H1 (cell line): ENCODE data around the gene VPS54. TPM values are rescaled to one million over a fixed set of nuclear protein-coding genes. Genes with fewer than 3 reads are reported as not detected.

Source experiments
- CTCF ChIA-PET: fragments of 300-600 bp; sonication (Branson Sonifier 250); formaldehyde crosslinking; loops from one replicate; lab custom pipeline; 2021; ENCODE audit not compliant: partially characterized antibody; lab: Charles Lee
- POLR2A ChIA-PET: fragments of 300-600 bp; sonication (Branson Sonifier 250); formaldehyde crosslinking; loops from one replicate; lab custom pipeline; 2021; ENCODE audit warnings: inconsistent platforms; ENCODE audit not compliant: partially characterized antibody; lab: Charles Lee
- DNase-seq, 2 experiments: peaks; one replicate each; pipeline versions ENCODE4 v3.0.0 to v3.0.0-alpha.2; 2010 to 2022; ENCODE audit warnings: low spot score in 2 of 2, low read depth in 1 of 2, mixed read lengths in 1 of 2
- FAIRE-seq: peaks from 2 replicates; lab custom pipeline; 2011; peaks lifted over from hg19 to GRCh38; lab: Jason Lieb, UNC
- H2AFZ ChIP-seq: 2 replicates; pipeline ENCODE4 v1.8.1; 2012; ENCODE audit warnings: low read length, inconsistent platforms
- H2AK5ac ChIP-seq: 2 replicates; pipeline ENCODE4 v1.6.1; 2013; ENCODE audit warnings: low read depth, low read length
- H2BK120ac ChIP-seq: replicated peaks from 2 replicates; pipeline ENCODE3; 2013; ENCODE audit warnings: low read depth, low read length, inconsistent platforms
- H2BK12ac ChIP-seq: 2 replicates; pipeline ENCODE4 v1.6.1; 2013; ENCODE audit warnings: low read depth, low read length
- H2BK15ac ChIP-seq: 2 replicates; pipeline ENCODE4 v1.6.1; 2013; ENCODE audit warnings: low read length
- H2BK20ac ChIP-seq: 2 replicates; pipeline ENCODE4 v1.6.1; 2013; ENCODE audit warnings: low read length
- H2BK5ac ChIP-seq: 2 replicates; pipeline ENCODE4 v1.6.1; 2013; ENCODE audit warnings: low read depth, low read length
- H3K14ac ChIP-seq: 2 replicates; pipeline ENCODE4 v1.6.1; 2013; ENCODE audit warnings: inconsistent platforms; ENCODE audit not compliant: insufficient read length
- H3K18ac ChIP-seq: 2 replicates; pipeline ENCODE4 v1.6.1; 2013; ENCODE audit warnings: low read length; ENCODE audit errors: extremely low read depth
- H3K23ac ChIP-seq: 2 replicates; pipeline ENCODE4 v1.6.1; 2013; ENCODE audit warnings: inconsistent platforms; ENCODE audit not compliant: insufficient read length
- H3K23me2 ChIP-seq: 2 replicates; pipeline ENCODE4 v1.6.1; 2013; ENCODE audit warnings: low read depth, low read length
- H3K27ac ChIP-seq: 2 replicates; pipeline ENCODE4 v1.6.1; 2011; ENCODE audit warnings: low read depth, low read length, inconsistent platforms
- H3K27me3 ChIP-seq, 4 experiments: replicated peaks in 1 of 4; 1 replicate in 1 of 4; 2 replicates in 3 of 4; pipeline versions ENCODE4 v1.6.1 to v1.8.1; 2011 to 2013; ENCODE audit warnings: low read length in 3 of 4, mild to moderate bottlenecking in 3 of 4, inconsistent platforms in 2 of 4, mixed read lengths in 2 of 4, moderate library complexity in 1 of 4; ENCODE audit not compliant: control insufficient read depth in 3 of 4, insufficient read depth in 3 of 4; ENCODE audit errors: extremely low read depth in 1 of 4
- H3K36me3 ChIP-seq, 4 experiments: 2 replicates each; pipeline versions ENCODE4 v1.6.1 to v1.8.1; 2011 to 2013; ENCODE audit warnings: mild to moderate bottlenecking in 4 of 4, low read length in 3 of 4, moderate library complexity in 2 of 4, control low read depth in 1 of 4, inconsistent platforms in 1 of 4; ENCODE audit not compliant: insufficient read depth in 4 of 4, control insufficient read depth in 2 of 4
- H3K4ac ChIP-seq: replicated peaks from 2 replicates; pipeline ENCODE3; 2013; ENCODE audit warnings: low read length, low read depth, mixed read lengths, inconsistent platforms; ENCODE audit not compliant: insufficient read length
- H3K4me1 ChIP-seq, 4 experiments: replicated peaks in 1 of 4; 1 replicate in 1 of 4; 2 replicates in 3 of 4; pipeline versions ENCODE4 v1.6.1 to v1.8.1; 2011 to 2013; ENCODE audit warnings: low read length in 3 of 4, inconsistent platforms in 2 of 4, mixed read lengths in 1 of 4; ENCODE audit not compliant: insufficient read depth in 4 of 4, control insufficient read depth in 3 of 4
- H3K4me2 ChIP-seq, 2 experiments: 2 replicates each; pipeline versions ENCODE4 v1.6.1 to v1.8.1; 2011 to 2013; ENCODE audit warnings: low read depth in 2 of 2, low read length in 2 of 2, control low read depth in 1 of 2, inconsistent platforms in 1 of 2, mild to moderate bottlenecking in 1 of 2; ENCODE audit not compliant: insufficient read depth in 1 of 2
- H3K4me3 ChIP-seq, 4 experiments: fragments of 200-600, 300-600 bp in 1 of 4; sonication (generic), shearing (Covaris generic), sonication (Bioruptor Twin) in 1 of 4; 2 replicates each; pipeline versions ENCODE4 v1.5.1 to v1.8.1; 2011 to 2016; ENCODE audit warnings: low read length in 4 of 4, low read depth in 3 of 4, control low read depth in 2 of 4, inconsistent platforms in 2 of 4, mild to moderate bottlenecking in 2 of 4, mixed read lengths in 1 of 4, moderate library complexity in 1 of 4; ENCODE audit not compliant: insufficient read depth in 2 of 4; ENCODE audit errors: extremely low read depth in 1 of 4
- H3K56ac ChIP-seq: replicated peaks from 2 replicates; pipeline ENCODE3; 2013; ENCODE audit warnings: low read depth, mild to moderate bottlenecking, mixed read lengths, low read length, inconsistent platforms; ENCODE audit not compliant: insufficient read length
- H3K79me1 ChIP-seq: 2 replicates; pipeline ENCODE4 v1.6.1; 2013; ENCODE audit warnings: low read depth, low read length, control low read depth
- H3K79me2 ChIP-seq, 2 experiments: 2 replicates each; pipeline versions ENCODE4 v1.6.1 to v1.8.1; 2012 to 2013; ENCODE audit warnings: low read length in 2 of 2, mild to moderate bottlenecking in 2 of 2, inconsistent platforms in 1 of 2; ENCODE audit not compliant: insufficient read depth in 2 of 2, control insufficient read depth in 1 of 2
- H3K9ac ChIP-seq, 4 experiments: replicated peaks in 1 of 4; 1 replicate in 1 of 4; 2 replicates in 3 of 4; pipeline versions ENCODE4 v1.6.1 to v1.8.1; 2011 to 2013; ENCODE audit warnings: low read depth in 3 of 4, low read length in 3 of 4, control low read depth in 2 of 4, mild to moderate bottlenecking in 2 of 4, moderate library complexity in 2 of 4, inconsistent platforms in 1 of 4; ENCODE audit errors: extremely low read depth in 1 of 4
- H3K9me3 ChIP-seq, 2 experiments: 2 replicates each; pipeline versions ENCODE4 v1.6.1 to v1.8.1; 2012 to 2013; ENCODE audit warnings: mild to moderate bottlenecking in 2 of 2, moderate library complexity in 2 of 2, control low read depth in 1 of 2, inconsistent platforms in 1 of 2, low read depth in 1 of 2, low read length in 1 of 2, mixed read lengths in 1 of 2; ENCODE audit not compliant: insufficient read depth in 2 of 2
- H4K20me1 ChIP-seq, 2 experiments: replicated peaks in 1 of 2; 2 replicates each; pipeline versions ENCODE3 to v1.8.1; 2011 to 2013; ENCODE audit warnings: inconsistent platforms in 2 of 2, low read length in 2 of 2, mild to moderate bottlenecking in 1 of 2; ENCODE audit not compliant: insufficient read depth in 2 of 2, control insufficient read depth in 1 of 2
- H4K5ac ChIP-seq: 2 replicates; pipeline ENCODE4 v1.6.1; 2013; ENCODE audit warnings: low read length, low read depth, mixed read lengths, inconsistent platforms; ENCODE audit not compliant: insufficient read length
- H4K8ac ChIP-seq: 2 replicates; pipeline ENCODE4 v1.8.0; 2013; ENCODE audit warnings: mild to moderate bottlenecking, moderate library complexity, low read length, inconsistent platforms; ENCODE audit not compliant: insufficient read depth; ENCODE audit errors: extremely low read depth
- H4K91ac ChIP-seq: replicated peaks from 2 replicates; pipeline ENCODE3; 2013; ENCODE audit warnings: low read length, mixed read lengths, inconsistent platforms; ENCODE audit not compliant: insufficient read length
- E2F6 ChIP-seq: IDR thresholded peaks from 2 replicates; pipeline ENCODE4 v1.6.1; 2012; ENCODE audit warnings: inconsistent platforms
- EZH2 ChIP-seq: fragments of 200-600 bp; sonication (generic); IDR thresholded peaks from 2 replicates; pipeline ENCODE4 v1.7.1; 2012; ENCODE audit warnings: low read depth, mild to moderate bottlenecking, moderate library complexity, low read length, inconsistent platforms; ENCODE audit not compliant: severe bottlenecking
- MAFK ChIP-seq: IDR thresholded peaks from 2 replicates; pipeline ENCODE4 v1.6.1; 2012; ENCODE audit warnings: low read depth, mild to moderate bottlenecking, improper control_type of control experiment, low read length
- RAD21 ChIP-seq, 2 experiments: IDR thresholded peaks in 1 of 2; conservative IDR thresholded peaks in 1 of 2; 2 replicates each; pipeline ENCODE4 v1.6.1; 2011; ENCODE audit warnings: low read depth in 2 of 2, low read length in 2 of 2, improper control_type of control experiment in 1 of 2, inconsistent platforms in 1 of 2, mild to moderate bottlenecking in 1 of 2, moderate library complexity in 1 of 2
- TCF12 ChIP-seq: IDR thresholded peaks from 2 replicates; pipeline ENCODE4 v1.6.1; 2011; ENCODE audit warnings: low read depth, mild to moderate bottlenecking, low read length
- USF2 ChIP-seq: IDR thresholded peaks from 2 replicates; pipeline ENCODE4 v1.6.1; 2011; ENCODE audit warnings: low read length, improper control_type of control experiment
- WGBS, 2 experiments: shearing (Covaris generic) in 1 of 2; methylation state at CpG; one replicate each; pipeline versions ENCODE4 v1.1.6 to v1.1.7; 2013 to 2015; ENCODE audit warnings: low lambda C conversion rate in 2 of 2, mixed read lengths in 2 of 2, inconsistent platforms in 1 of 2, low coverage in 1 of 2, missing lambda C conversion rate in 1 of 2; ENCODE audit not compliant: insufficient replicate concordance in 2 of 2, insufficient coverage in 1 of 2, insufficient read length in 1 of 2; ENCODE audit errors: extremely low coverage in 1 of 2, missing lambda C conversion rate in 1 of 2; 5-methylcytosine and 5-hydroxymethylcytosine counted together
- polyA plus RNA-seq, 7 experiments: library from polyadenylated mRNA; depleted of rRNA in 3 of 7; stranded (reverse) in 5 of 7; unstranded in 2 of 7; fragments of >200 nt in 5 of 7; fragments of 200-250 nt in 2 of 7; gene quantifications; 1 replicate in 5 of 7; 2 replicates in 1 of 7; 4 replicates in 1 of 7; pipeline versions ENCODE4 v1.2.1 to v1.2.3, GENCODE V29; 2011 to 2013; ENCODE audit warnings: missing spikeins in 2 of 7, mixed read lengths in 2 of 7
- total RNA-seq: library from RNA; stranded (reverse); fragmentation: NEBNext Ultra II Directional; extraction: Animal tissue kit (Norgen Biotek cat#: 25700); gene quantifications from 2 replicates; pipeline ENCODE4 v1.2.1, GENCODE V29; 2021
- TF ChIP-seq, protein P1 (sequence below), 3 experiments: IDR thresholded peaks; 1 replicate in 2 of 3; 2 replicates in 1 of 3; pipeline versions ENCODE4 v1.5.1 to v1.6.1; 2011; ENCODE audit warnings: low read length in 3 of 3, mild to moderate bottlenecking in 3 of 3, inconsistent platforms in 2 of 3, low read depth in 1 of 3, moderate library complexity in 1 of 3; ENCODE audit not compliant: insufficient read depth in 1 of 3; ENCODE audit errors: control extremely low read depth in 1 of 3

Gene VPS54
- total and polyA plus RNA-seq, 2 of the 8 experiments (the other 6 are each of a cell fraction or from before 2014, with no cell fraction given), result 3.6 to 13.2 TPM

DNA sequence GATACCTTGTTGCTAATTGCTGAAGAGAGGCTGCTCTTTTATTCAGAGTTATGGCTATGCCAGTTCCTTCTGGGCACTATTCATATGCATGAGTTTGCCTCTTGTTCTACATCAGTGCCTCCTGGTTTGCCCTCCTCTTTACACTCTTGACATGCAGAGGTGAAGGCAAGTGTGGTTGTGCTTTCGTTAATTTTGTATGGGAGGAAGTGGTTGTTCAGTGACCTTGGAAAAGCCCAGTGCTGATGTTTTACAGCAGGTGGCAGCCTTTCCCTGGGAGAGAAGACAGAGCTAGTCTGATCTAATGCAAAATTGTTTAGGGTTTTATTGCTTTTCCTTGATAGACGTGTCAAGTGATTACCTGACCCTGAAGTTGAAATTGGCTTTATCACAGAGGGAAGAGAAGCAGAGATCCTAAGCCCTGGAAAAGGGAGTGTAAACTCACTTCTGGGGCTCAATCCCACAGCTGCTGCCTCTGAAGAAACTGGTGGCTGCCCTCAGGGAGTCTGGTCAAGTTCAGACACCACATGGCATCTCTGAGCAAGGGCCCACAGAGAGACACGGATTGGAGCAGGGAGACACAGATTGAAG, 30.5 kb upstream of the VPS54 start:
- FAIRE-seq (peak; percentile 82), DNase-seq (peak in 1 of 2 experiments; percentile 69)
- Histone ChIP-seq H3K4me3 (no peak overlapping the region), H4K20me1 (no peaks in the 10 kb centered on the region), H3K9ac (no peak overlapping the region), H2BK120ac (no peak overlapping the region), H3K9me3 (no peaks in the 10 kb centered on the region), H2BK5ac (peak overlapping the region; percentile 9; the same call in 1 of the 2 replicates), H3K56ac (no peak overlapping the region), H3K4ac (no peak overlapping the region), H2BK12ac (0 out of 2 replicates have a peak overlapping the region, but pooled peaks have one; percentile 10), H3K4me1 (peaks cover 0 to 10% (median 5%) of the 10 kb centered on the region in 4 experiments; a peak in 6 of 7 replicates), H3K14ac (no peak overlapping the region), H2BK15ac (no peak overlapping the region), H4K8ac (no peak overlapping the region), H2AK5ac (no peak overlapping the region), H3K79me1 (no peaks in the 10 kb centered on the region), H3K4me2 (no peak overlapping the region), H3K27me3 (no peaks in the 10 kb centered on the region; a peak in 1 of 7 replicates), H3K18ac (no peak overlapping the region), H4K5ac (no peak overlapping the region), H3K36me3 (no peaks in the 10 kb centered on the region), H2BK20ac (no peak overlapping the region), H3K23ac (no peak overlapping the region), H3K27ac (no peak overlapping the region), H3K23me2 (no peaks in the 10 kb centered on the region), H3K79me2 (no peaks in the 10 kb centered on the region), H2AFZ (0 out of 2 replicates have a peak overlapping the region, but pooled peaks have one; percentile 54), H4K91ac (peak overlapping the region; percentile 75)
- CTCF ChIA-PET, result interaction anchor here (0.6 to 4.1 kb wide), 30 partner anchors 9 to 621 kb away, joined by 3 to 37 read pairs (median 4); no protein-coding TSS in a partner anchor
- WGBS, 2 experiments, result 32% methylated on average over 3 of the region's 3 CpGs; no CpG with 5 or more reads in 1 of the 2 experiments
- POLR2A ChIA-PET, result interaction anchor here (0.6 to 2.0 kb wide), 11 partner anchors 10 to 604 kb away, joined by 3 to 8 read pairs (median 3); partner anchors contain the start of gene SERTAD2
- TF ChIP-seq TCF12 (no peak), MAFK (no peak), RAD21 (IDR thresholded peaks at IDR 0.05 in 1 of 2, conservative IDR thresholded peaks at IDR 0.05 in 1 of 2; ENCODE audit: low read depth in 2 of 2, low read length in 2 of 2) (peak; percentile 97 to 99), EZH2 (no peak), E2F6 (0 out of 2 replicates have a peak, but pooled peaks have one; percentile 17), USF2 (no peak)
- TF ChIP-seq, protein P1, sequence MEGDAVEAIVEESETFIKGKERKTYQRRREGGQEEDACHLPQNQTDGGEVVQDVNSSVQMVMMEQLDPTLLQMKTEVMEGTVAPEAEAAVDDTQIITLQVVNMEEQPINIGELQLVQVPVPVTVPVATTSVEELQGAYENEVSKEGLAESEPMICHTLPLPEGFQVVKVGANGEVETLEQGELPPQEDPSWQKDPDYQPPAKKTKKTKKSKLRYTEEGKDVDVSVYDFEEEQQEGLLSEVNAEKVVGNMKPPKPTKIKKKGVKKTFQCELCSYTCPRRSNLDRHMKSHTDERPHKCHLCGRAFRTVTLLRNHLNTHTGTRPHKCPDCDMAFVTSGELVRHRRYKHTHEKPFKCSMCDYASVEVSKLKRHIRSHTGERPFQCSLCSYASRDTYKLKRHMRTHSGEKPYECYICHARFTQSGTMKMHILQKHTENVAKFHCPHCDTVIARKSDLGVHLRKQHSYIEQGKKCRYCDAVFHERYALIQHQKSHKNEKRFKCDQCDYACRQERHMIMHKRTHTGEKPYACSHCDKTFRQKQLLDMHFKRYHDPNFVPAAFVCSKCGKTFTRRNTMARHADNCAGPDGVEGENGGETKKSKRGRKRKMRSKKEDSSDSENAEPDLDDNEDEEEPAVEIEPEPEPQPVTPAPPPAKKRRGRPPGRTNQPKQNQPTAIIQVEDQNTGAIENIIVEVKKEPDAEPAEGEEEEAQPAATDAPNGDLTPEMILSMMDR (IDR thresholded peaks at IDR 0.05; ENCODE audit: control extremely low read depth in 1 of 3, insufficient read depth in 1 of 3, low read depth in 1 of 3, low read length in 3 of 3), result peak; percentile 30 to 80 (median 78)
